ENCODE data around the gene PHYKPL.

- TF ChIP-seq CTCF (IDR thresholded peaks at IDR 0.05): no peak
- TF ChIP-seq EZH2 (IDR thresholded peaks at IDR 0.05): no peak
These were observed 34.6 kb upstream of the PHYKPL start for GRCh38 chr5:178267245-178267644.
